Activated T-cell treated with anti-CD3 and anti-CD28 coated beads for 1 hour (primary cell): Measurements from ENCODE around the gene TCL1A.
"Not testable (repeated sequence)": the region's sequence is repeated elsewhere in the genome, so short reads cannot be mapped to it uniquely, and the experiment has no call there.

ENCODE experiments used
- DNase-seq: peaks from one replicate; pipeline ENCODE4 v3.0.0-alpha.2; 2020; ENCODE audit warnings: low read depth

TCL1A gene

GRCh38 chr14:95713596-95714371, at the start of gene TCL1A:
TCL1A (minus strand) TSS chr14:95714125; CDS start chr14:95714066, 59 bp downstream.
- no peak for DNase-seq

GRCh38 chr14:95763032-95763431, 49.1 kb upstream of the TCL1A start:
- DNase-seq, result not testable (repeated sequence)

GRCh38 chr14:95761436-95761835, 47.5 kb upstream of the TCL1A start:
- DNase-seq, result no peak

GRCh38 chr14:95760596-95760995, 46.7 kb upstream of the TCL1A start:
- no peak for DNase-seq

- no peak for DNase-seq
Observed at GRCh38 chr14:95759941-95760340, 46.0 kb upstream of the TCL1A start.

GRCh38 chr14:95758331-95758730, 44.4 kb upstream of the TCL1A start:
- no peak for DNase-seq

- DNase-seq, result no peak
Observed at GRCh38 chr14:95756751-95757150, 42.8 kb upstream of the TCL1A start.

- DNase-seq, result no peak
Observed at GRCh38 chr14:95756127-95756526, 42.2 kb upstream of the TCL1A start.

GRCh38 chr14:95741781-95742180, 27.9 kb upstream of the TCL1A start:
- DNase-seq, result no peak

GRCh38 chr14:95741038-95741490, 27.1 kb upstream of the TCL1A start:
- no peak for DNase-seq

GRCh38 chr14:95739356-95739755, 25.4 kb upstream of the TCL1A start:
- DNase-seq, result no peak

GRCh38 chr14:95733212-95733611, 19.3 kb upstream of the TCL1A start:
- no peak for DNase-seq

- no peak for DNase-seq
Observed at GRCh38 chr14:95730126-95730525, 16.2 kb upstream of the TCL1A start.

- DNase-seq, result not testable (repeated sequence)
Observed at GRCh38 chr14:95729402-95730028, 15.6 kb upstream of the TCL1A start.

GRCh38 chr14:95727056-95727700, 13.3 kb upstream of the TCL1A start:
- DNase-seq, result no peak

- DNase-seq, result no peak
Observed at GRCh38 chr14:95725685-95726336, 11.9 kb upstream of the TCL1A start.

GRCh38 chr14:95722525-95723190, 8.7 kb upstream of the TCL1A start:
- DNase-seq, result no peak

- DNase-seq, result no peak
Observed at GRCh38 chr14:95712398-95712797, 1.5 kb downstream of the TCL1A start.

- no peak for DNase-seq
Observed at GRCh38 chr14:95711476-95712176, 2.3 kb downstream of the TCL1A start.

GRCh38 chr14:95710106-95710505, 3.8 kb downstream of the TCL1A start:
- no peak for DNase-seq

GRCh38 chr14:95707327-95707726, 6.6 kb downstream of the TCL1A start:
- no peak for DNase-seq
